Measurements from ENCODE around the gene LRRC14B. TPM values are rescaled to one million over a fixed set of nuclear protein-coding genes. Genes with fewer than 3 reads are reported as not detected.
"Not testable (repeated sequence)": the region's sequence is repeated elsewhere in the genome, so short reads cannot be mapped to it uniquely, and the experiment has no call there.

LRRC14B gene
- polyA plus RNA-seq, 6 donors from 2014 or later: not detected

GRCh38 chr5:163338-163620, 28.0 kb upstream of the LRRC14B start:
- DNase-seq: no peak
- Mint-ChIP-seq H3K36me3 (no peaks in the 10 kb centered on the region), H3K9me3 (peaks cover 0 to 2% (median 0%) of the 10 kb centered on the region in 7 donors), H3K4me3 (no peak overlapping the region), H3K27ac (no peak overlapping the region), H3K27me3 (peaks cover 0 to 22% (median 7%) of the 10 kb centered on the region in 3 donors), H3K4me1 (no peaks in the 10 kb centered on the region)
- no peak for ATAC-seq (ENCODE audit: low read depth in 2 of 2)

GRCh38 chr5:163841-164240, 27.5 kb upstream of the LRRC14B start:
- ATAC-seq (ENCODE audit: low read depth in 2 of 2) (no peak), DNase-seq (no peak)
- Mint-ChIP-seq H3K4me3 (no peak overlapping the region), H3K4me1 (no peaks in the 10 kb centered on the region), H3K36me3 (no peaks in the 10 kb centered on the region), H3K27me3 (peaks cover 0 to 17% (median 7%) of the 10 kb centered on the region in 3 donors), H3K27ac (peak overlapping the region in 2 of 6 donors; percentile 63 to 65), H3K9me3 (peaks cover 0 to 2% (median 0%) of the 10 kb centered on the region in 7 donors)

GRCh38 chr5:164244-164643, 27.1 kb upstream of the LRRC14B start:
- Mint-ChIP-seq H3K4me3 (no peak overlapping the region), H3K4me1 (no peaks in the 10 kb centered on the region), H3K9me3 (peaks cover 0 to 2% (median 0%) of the 10 kb centered on the region in 7 donors), H3K27me3 (peaks cover 0 to 12% (median 7%) of the 10 kb centered on the region in 3 donors), H3K36me3 (no peaks in the 10 kb centered on the region), H3K27ac (peak overlapping the region in 1 of 6 donors; percentile 65)
- ATAC-seq (ENCODE audit: low read depth in 2 of 2): no peak
- DNase-seq: no peak

- not testable (repeated sequence) for H3K9me3 Mint-ChIP-seq; H3K27me3 Mint-ChIP-seq; H3K4me3 Mint-ChIP-seq; H3K36me3 Mint-ChIP-seq; DNase-seq; H3K27ac Mint-ChIP-seq; H3K4me1 Mint-ChIP-seq; ATAC-seq (ENCODE audit: low read depth in 2 of 2)
Measured at GRCh38 chr5:164783-165182, 26.5 kb upstream of the LRRC14B start.

GRCh38 chr5:166441-167372, 24.6 kb upstream of the LRRC14B start:
- no peak overlapping the region for H3K4me3 Mint-ChIP-seq
- no peak overlapping the region for H3K27ac Mint-ChIP-seq
- peaks cover 0 to 2% (median 0%) of the 10 kb centered on the region in 7 donors for H3K9me3 Mint-ChIP-seq
- ATAC-seq (ENCODE audit: low read depth in 2 of 2) (no peak), DNase-seq (no peak)
- no peaks in the 10 kb centered on the region for H3K4me1 Mint-ChIP-seq
- H3K27me3 Mint-ChIP-seq: no peaks in the 10 kb centered on the region
- H3K36me3 Mint-ChIP-seq: no peaks in the 10 kb centered on the region

GRCh38 chr5:167511-167910, 23.8 kb upstream of the LRRC14B start:
- ATAC-seq (ENCODE audit: low read depth in 2 of 2) (no peak), DNase-seq (no peak)
- Mint-ChIP-seq H3K9me3 (peaks cover 0 to 2% (median 0%) of the 10 kb centered on the region in 7 donors), H3K36me3 (no peaks in the 10 kb centered on the region), H3K4me1 (no peaks in the 10 kb centered on the region), H3K27ac (no peak overlapping the region), H3K4me3 (no peak overlapping the region), H3K27me3 (no peaks in the 10 kb centered on the region)

- no peak overlapping the region for H3K4me3 Mint-ChIP-seq
- H3K27ac Mint-ChIP-seq: no peak overlapping the region
- no peaks in the 10 kb centered on the region for H3K4me1 Mint-ChIP-seq
- ATAC-seq (ENCODE audit: low read depth in 2 of 2) (no peak), DNase-seq (no peak)
- no peaks in the 10 kb centered on the region for H3K36me3 Mint-ChIP-seq
- no peaks in the 10 kb centered on the region for H3K27me3 Mint-ChIP-seq
- peaks cover 0 to 2% (median 0%) of the 10 kb centered on the region in 7 donors for H3K9me3 Mint-ChIP-seq
Measured at GRCh38 chr5:167982-168660, 23.2 kb upstream of the LRRC14B start.

GRCh38 chr5:169071-169727, 22.1 kb upstream of the LRRC14B start:
- Mint-ChIP-seq H3K36me3 (no peaks in the 10 kb centered on the region), H3K4me1 (no peaks in the 10 kb centered on the region), H3K4me3 (no peak overlapping the region), H3K9me3 (peaks cover 0 to 2% (median 0%) of the 10 kb centered on the region in 7 donors), H3K27me3 (no peaks in the 10 kb centered on the region), H3K27ac (peak overlapping the region in 1 of 6 donors; percentile 44)
- DNase-seq: no peak
- ATAC-seq (ENCODE audit: low read depth in 2 of 2): no peak

GRCh38 chr5:169728-170094, 21.6 kb upstream of the LRRC14B start:
- Mint-ChIP-seq H3K27ac (no peak overlapping the region), H3K4me3 (no peak overlapping the region), H3K9me3 (no peaks in the 10 kb centered on the region), H3K36me3 (no peaks in the 10 kb centered on the region), H3K27me3 (no peaks in the 10 kb centered on the region), H3K4me1 (no peaks in the 10 kb centered on the region)
- DNase-seq (no peak), ATAC-seq (ENCODE audit: low read depth in 2 of 2) (no peak)

GRCh38 chr5:170971-171800, 20.1 kb upstream of the LRRC14B start:
- H3K27ac Mint-ChIP-seq: no peak overlapping the region
- H3K4me3 Mint-ChIP-seq: no peak overlapping the region
- H3K36me3 Mint-ChIP-seq: no peaks in the 10 kb centered on the region

GRCh38 chr5:171801-172331, 19.4 kb upstream of the LRRC14B start:
- H3K4me3 Mint-ChIP-seq: no peak overlapping the region
- no peaks in the 10 kb centered on the region for H3K36me3 Mint-ChIP-seq
- ATAC-seq (ENCODE audit: low read depth in 2 of 2): no peak
- H3K27ac Mint-ChIP-seq: no peak overlapping the region
- no peaks in the 10 kb centered on the region for H3K27me3 Mint-ChIP-seq
- DNase-seq: no peak
- no peaks in the 10 kb centered on the region for H3K4me1 Mint-ChIP-seq
- H3K9me3 Mint-ChIP-seq: no peaks in the 10 kb centered on the region

More at GRCh38 chr5:170971-171800, 20.1 kb upstream of the LRRC14B start:
- Mint-ChIP-seq H3K4me1 (no peaks in the 10 kb centered on the region), H3K9me3 (no peaks in the 10 kb centered on the region), H3K27me3 (no peaks in the 10 kb centered on the region)
- ATAC-seq (ENCODE audit: low read depth in 2 of 2): no peak
- no peak for DNase-seq

GRCh38 chr5:172421-172820, 18.9 kb upstream of the LRRC14B start:
- Mint-ChIP-seq H3K36me3 (no peaks in the 10 kb centered on the region), H3K27me3 (no peaks in the 10 kb centered on the region), H3K4me1 (no peaks in the 10 kb centered on the region), H3K9me3 (no peaks in the 10 kb centered on the region), H3K4me3 (no peak overlapping the region), H3K27ac (no peak overlapping the region)
- ATAC-seq (ENCODE audit: low read depth in 2 of 2) (no peak), DNase-seq (no peak)

GRCh38 chr5:172841-173251, 18.4 kb upstream of the LRRC14B start:
- no peaks in the 10 kb centered on the region for H3K36me3 Mint-ChIP-seq
- DNase-seq: no peak
- no peak overlapping the region for H3K4me3 Mint-ChIP-seq
- no peak for ATAC-seq (ENCODE audit: low read depth in 2 of 2)
- H3K9me3 Mint-ChIP-seq: no peaks in the 10 kb centered on the region
- H3K4me1 Mint-ChIP-seq: no peaks in the 10 kb centered on the region
- H3K27me3 Mint-ChIP-seq: no peaks in the 10 kb centered on the region
- no peak overlapping the region for H3K27ac Mint-ChIP-seq

All from naive B cell (primary cell).